Stimulated activated CD4-positive, alpha-beta T cell treated with anti-CD3 and anti-CD28 coated beads, Interleukin-1b, Interleukin-23, amount 100 ng/mL, for 4 hours (primary cell): ENCODE measurements around the gene ATP6V1G1.

Experiments
- DNase-seq, 2 donors: peaks; one replicate each; pipeline ENCODE4 v3.0.0-alpha.2; 2020; ENCODE audit warnings: low read depth in 2 of 2

ATP6V1G1 gene

GRCh38 chr9:114612272-114612923, 24.8 kb downstream of the ATP6V1G1 start:
- DNase-seq: no peak

GRCh38 chr9:114613087-114613486, 25.5 kb downstream of the ATP6V1G1 start:
- DNase-seq: no peak

GRCh38 chr9:114613919-114614318, 26.4 kb downstream of the ATP6V1G1 start:
- no peak for DNase-seq

GRCh38 chr9:114614373-114614772, 26.8 kb downstream of the ATP6V1G1 start:
- DNase-seq: no peak

- no peak for DNase-seq
These were observed 29.3 kb downstream of the ATP6V1G1 start for GRCh38 chr9:114616684-114617520.

- DNase-seq: no peak
These were observed 31.7 kb downstream of the ATP6V1G1 start for GRCh38 chr9:114619191-114619761.

- DNase-seq: no peak
These were observed 34.0 kb downstream of the ATP6V1G1 start for GRCh38 chr9:114621561-114621960.

- no peak for DNase-seq
These were observed 34.5 kb downstream of the ATP6V1G1 start for GRCh38 chr9:114621975-114622609.

- no peak for DNase-seq
These were observed 37.1 kb downstream of the ATP6V1G1 start for GRCh38 chr9:114624677-114625076.

GRCh38 chr9:114626415-114627020, 38.9 kb downstream of the ATP6V1G1 start:
- DNase-seq: no peak

- no peak for DNase-seq
These were observed 40.0 kb downstream of the ATP6V1G1 start for GRCh38 chr9:114627553-114627952.

GRCh38 chr9:114629563-114630090, 42.1 kb downstream of the ATP6V1G1 start:
- no peak for DNase-seq

GRCh38 chr9:114631166-114631565, 43.6 kb downstream of the ATP6V1G1 start:
- DNase-seq: no peak

- DNase-seq: no peak
These were observed 46.0 kb downstream of the ATP6V1G1 start for GRCh38 chr9:114633438-114634089.

- DNase-seq: no peak
These were observed 46.8 kb downstream of the ATP6V1G1 start for GRCh38 chr9:114634387-114634786.

GRCh38 chr9:114638404-114638803, 50.8 kb downstream of the ATP6V1G1 start:
- DNase-seq: no peak

- no peak for DNase-seq
These were observed 54.4 kb downstream of the ATP6V1G1 start for GRCh38 chr9:114641967-114642366.

- DNase-seq: no peak
These were observed 55.4 kb downstream of the ATP6V1G1 start for GRCh38 chr9:114643001-114643400.

- no peak for DNase-seq
These were observed 56.3 kb downstream of the ATP6V1G1 start for GRCh38 chr9:114643896-114644295.
